ENCODE results near the gene IL19. TPM values are rescaled to one million over a fixed set of nuclear protein-coding genes. Genes with fewer than 3 reads are reported as not detected.

IL19 gene
- total RNA-seq, 1 donor: 1.7 TPM

GRCh38 chr1:206735553-206736031, 35.0 kb upstream of the IL19 start:
- H3K4me3 ChIP-seq (ENCODE audit: low read depth, low read length): no peak overlapping the region
- no peak for TF ChIP-seq CTCF (IDR thresholded peaks at IDR 0.05; ENCODE audit: insufficient read depth, low read depth, low read length)
- DNase-seq (ENCODE audit: low read depth): peak; percentile 86

- no peak overlapping the region for H3K4me3 ChIP-seq (ENCODE audit: low read depth, low read length)
- no peak for DNase-seq (ENCODE audit: low read depth)
- TF ChIP-seq CTCF (IDR thresholded peaks at IDR 0.05; ENCODE audit: insufficient read depth, low read depth, low read length): no peak
Measured at GRCh38 chr1:206736878-206737728, 33.5 kb upstream of the IL19 start.

- no peak overlapping the region for H3K4me3 ChIP-seq (ENCODE audit: low read depth, low read length)
- DNase-seq (ENCODE audit: low read depth): no peak
- no peak for TF ChIP-seq CTCF (IDR thresholded peaks at IDR 0.05; ENCODE audit: insufficient read depth, low read depth, low read length)
Measured at GRCh38 chr1:206737729-206738201, 32.8 kb upstream of the IL19 start.

GRCh38 chr1:206738370-206739366, 31.9 kb upstream of the IL19 start:
- no peak overlapping the region for H3K4me3 ChIP-seq (ENCODE audit: low read depth, low read length)
- peak; percentile 29 for DNase-seq (ENCODE audit: low read depth)
- peak; percentile 31 for TF ChIP-seq CTCF (IDR thresholded peaks at IDR 0.05; ENCODE audit: insufficient read depth, low read depth, low read length)

- peak; percentile 30 for DNase-seq (ENCODE audit: low read depth)
- H3K4me3 ChIP-seq (ENCODE audit: low read depth, low read length): no peak overlapping the region
- no peak for TF ChIP-seq CTCF (IDR thresholded peaks at IDR 0.05; ENCODE audit: insufficient read depth, low read depth, low read length)
Measured at GRCh38 chr1:206739411-206740076, 31.0 kb upstream of the IL19 start.

GRCh38 chr1:206741142-206741701, 29.4 kb upstream of the IL19 start:
- no peak for DNase-seq (ENCODE audit: low read depth)
- no peak overlapping the region for H3K4me3 ChIP-seq (ENCODE audit: low read depth, low read length)
- TF ChIP-seq CTCF (IDR thresholded peaks at IDR 0.05; ENCODE audit: insufficient read depth, low read depth, low read length): no peak
